Astrocyte (in vitro differentiated cells and primary cell): ENCODE results near the gene SURF6.

Experiments
- EZH2 ChIP-seq: IDR thresholded peaks from 2 replicates; pipeline ENCODE4 v1.6.1; 2012; ENCODE audit warnings: mild to moderate bottlenecking, low read length, inconsistent platforms; ENCODE audit not compliant: insufficient read depth
- TF ChIP-seq, protein P1 (sequence below): IDR thresholded peaks from 2 replicates; pipeline ENCODE4 v1.5.1; 2011; ENCODE audit warnings: low read depth, mild to moderate bottlenecking, inconsistent platforms, low read length, moderate library complexity; ENCODE audit not compliant: insufficient read depth

DNA sequence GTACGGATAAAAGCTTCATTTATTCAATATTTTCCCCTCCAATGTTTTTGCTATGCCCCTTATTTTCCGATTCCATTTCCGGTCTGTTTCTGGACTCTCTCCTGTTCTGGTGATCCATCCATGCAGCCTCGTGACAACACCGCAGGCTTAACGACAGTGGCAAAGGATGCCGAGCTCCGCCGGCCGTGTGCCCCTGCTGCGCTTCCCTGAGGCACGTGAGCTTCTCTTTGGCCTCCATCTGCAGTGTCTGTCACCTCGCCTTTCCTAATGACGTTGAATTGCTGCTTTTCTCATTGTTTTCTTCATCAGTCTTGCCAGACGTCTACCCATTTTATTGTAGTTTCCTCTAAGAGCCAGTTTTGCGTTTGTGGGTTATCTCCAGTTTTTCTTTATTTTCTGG, 28.7 kb downstream of the SURF6 start:
- TF ChIP-seq, protein P1, sequence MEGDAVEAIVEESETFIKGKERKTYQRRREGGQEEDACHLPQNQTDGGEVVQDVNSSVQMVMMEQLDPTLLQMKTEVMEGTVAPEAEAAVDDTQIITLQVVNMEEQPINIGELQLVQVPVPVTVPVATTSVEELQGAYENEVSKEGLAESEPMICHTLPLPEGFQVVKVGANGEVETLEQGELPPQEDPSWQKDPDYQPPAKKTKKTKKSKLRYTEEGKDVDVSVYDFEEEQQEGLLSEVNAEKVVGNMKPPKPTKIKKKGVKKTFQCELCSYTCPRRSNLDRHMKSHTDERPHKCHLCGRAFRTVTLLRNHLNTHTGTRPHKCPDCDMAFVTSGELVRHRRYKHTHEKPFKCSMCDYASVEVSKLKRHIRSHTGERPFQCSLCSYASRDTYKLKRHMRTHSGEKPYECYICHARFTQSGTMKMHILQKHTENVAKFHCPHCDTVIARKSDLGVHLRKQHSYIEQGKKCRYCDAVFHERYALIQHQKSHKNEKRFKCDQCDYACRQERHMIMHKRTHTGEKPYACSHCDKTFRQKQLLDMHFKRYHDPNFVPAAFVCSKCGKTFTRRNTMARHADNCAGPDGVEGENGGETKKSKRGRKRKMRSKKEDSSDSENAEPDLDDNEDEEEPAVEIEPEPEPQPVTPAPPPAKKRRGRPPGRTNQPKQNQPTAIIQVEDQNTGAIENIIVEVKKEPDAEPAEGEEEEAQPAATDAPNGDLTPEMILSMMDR = no peak
- TF ChIP-seq EZH2 = no peak
